HepG2 (cell line): Measurements from ENCODE around the gene ELL. TPM values are rescaled to one million over a fixed set of nuclear protein-coding genes. Genes with fewer than 3 reads are reported as not detected.

Experiments
- AGO1 ChIP-seq: fragments of 200-400 bp; formaldehyde crosslinking; IDR thresholded peaks from 2 replicates; pipeline ENCODE4 v1.6.1; 2017; ENCODE audit warnings: mild to moderate bottlenecking, low read depth, low read length, moderate library complexity; ENCODE audit not compliant: poor library complexity, severe bottlenecking
- ARID2 ChIP-seq: sonication (generic); formaldehyde crosslinking; IDR thresholded peaks from 2 replicates; pipeline ENCODE4 v1.8.1; 2022; ENCODE audit warnings: mild to moderate bottlenecking, missing genetic modification reagents, borderline replicate concordance
- ATF7 ChIP-seq, 2 experiments: fragments of 450-650 bp in 1 of 2; sonication (generic) in 1 of 2; formaldehyde crosslinking in 1 of 2; IDR thresholded peaks; 2 replicates each; pipeline versions ENCODE4 v1.4.0 to v1.6.1; 2016 to 2020; ENCODE audit warnings: antibody characterized with exemption in 1 of 2, mild to moderate bottlenecking in 1 of 2, missing genetic modification reagents in 1 of 2
- CREM ChIP-seq, 2 experiments: sonication (generic) in 1 of 2; formaldehyde crosslinking in 1 of 2; IDR thresholded peaks; 2 replicates each; pipeline versions ENCODE4 v1.4.0 to v1.6.1; 2016 to 2020; ENCODE audit warnings: antibody characterized with exemption in 1 of 2, mild to moderate bottlenecking in 1 of 2, missing genetic modification reagents in 1 of 2
- EED ChIP-seq: sonication (generic); formaldehyde crosslinking; IDR thresholded peaks from 2 replicates; pipeline ENCODE4 v1.5.0; 2020; ENCODE audit warnings: mild to moderate bottlenecking, missing genetic modification reagents
- GABPB1 ChIP-seq: IDR thresholded peaks from 2 replicates; pipeline ENCODE4 v1.6.1; 2016; ENCODE audit warnings: mild to moderate bottlenecking, missing genetic modification reagents, moderate library complexity, missing compliant biosample characterization
- HDAC1 ChIP-seq: sonication (generic); formaldehyde crosslinking; IDR thresholded peaks from 2 replicates; pipeline ENCODE4 v1.5.1; 2020; ENCODE audit warnings: mild to moderate bottlenecking, missing genetic modification reagents
- PAF1 ChIP-seq: IDR thresholded peaks from 2 replicates; pipeline ENCODE4 v1.6.1; 2016; ENCODE audit warnings: missing genetic modification reagents, missing compliant biosample characterization
- PBX3 ChIP-seq: sonication (generic); formaldehyde crosslinking; IDR thresholded peaks from 2 replicates; pipeline ENCODE4 v1.8.1; 2023; ENCODE audit warnings: missing genetic modification reagents, inconsistent platforms, borderline replicate concordance
- SP1 ChIP-seq, 2 experiments: fragments of 450-650 bp in 1 of 2; sonication (generic) in 1 of 2; formaldehyde crosslinking in 1 of 2; IDR thresholded peaks; 2 replicates each; pipeline versions ENCODE4 v1.4.0 to v1.6.1; 2016 to 2020; ENCODE audit warnings: missing genetic modification reagents in 1 of 2
- SP4 ChIP-seq: sonication (generic); formaldehyde crosslinking; IDR thresholded peaks from 2 replicates; pipeline ENCODE4 v1.8.1; 2023; ENCODE audit warnings: mild to moderate bottlenecking, missing genetic modification reagents
- TOPORS ChIP-seq: sonication (generic); formaldehyde crosslinking; IDR thresholded peaks from 2 replicates; pipeline ENCODE4 v1.8.0; 2023; ENCODE audit warnings: mild to moderate bottlenecking, missing genetic modification reagents
- ZNF546 ChIP-seq: sonication (generic); formaldehyde crosslinking; conservative IDR thresholded peaks from 2 replicates; pipeline ENCODE4 v1.8.1; 2023; ENCODE audit warnings: mild to moderate bottlenecking, missing genetic modification reagents
- ZNF569 ChIP-seq: sonication (generic); formaldehyde crosslinking; IDR thresholded peaks from 2 replicates; pipeline ENCODE4 v1.5.0; 2020; ENCODE audit warnings: mild to moderate bottlenecking, missing genetic modification reagents, moderate library complexity, borderline replicate concordance
- ZNF598 ChIP-seq: sonication (generic); formaldehyde crosslinking; IDR thresholded peaks from 2 replicates; pipeline ENCODE4 v1.5.1; 2020; ENCODE audit warnings: mild to moderate bottlenecking, missing genetic modification reagents, borderline replicate concordance
- ZNF780A ChIP-seq: sonication (generic); formaldehyde crosslinking; IDR thresholded peaks from 2 replicates; pipeline ENCODE4 v1.8.0; 2022; ENCODE audit warnings: mild to moderate bottlenecking, missing genetic modification reagents, moderate library complexity
- polyA plus RNA-seq, 8 experiments: library from polyadenylated mRNA; depleted of rRNA in 3 of 8; stranded (reverse) in 7 of 8; unstranded in 1 of 8; fragments of >200 nt; fragmentation: Illumina TruSeq in 4 of 8; extraction: Trizol in 4 of 8; gene quantifications; 2 replicates each; pipeline versions ENCODE4 v1.2.1 to v1.2.3, GENCODE V29; 2011 to 2016; ENCODE audit warnings: low read depth in 4 of 8, missing spikeins in 1 of 8, mixed read lengths in 1 of 8; ENCODE audit not compliant: insufficient read depth in 1 of 8
- total RNA-seq, 5 experiments: library from RNA; depleted of rRNA; stranded (reverse); fragments of >200 nt; fragmentation: Illumina TruSeq; extraction: Trizol; gene quantifications; 2 replicates each; pipeline ENCODE4 v1.2.3, GENCODE V29; 2016; ENCODE audit warnings: low read depth in 1 of 5
- TF ChIP-seq, protein P1 (sequence below): sonication (generic); formaldehyde crosslinking; IDR thresholded peaks from 2 replicates; pipeline ENCODE4 v1.4.0; 2020; ENCODE audit warnings: missing genetic modification reagents, borderline replicate concordance
- TF ChIP-seq, protein P2 (sequence below): sonication (generic); formaldehyde crosslinking; IDR thresholded peaks from 2 replicates; pipeline ENCODE4 v1.4.0; 2020; ENCODE audit warnings: missing genetic modification reagents
- TF ChIP-seq, protein P3 (sequence below): IDR thresholded peaks from 2 replicates; pipeline ENCODE4 v1.6.1; 2016; ENCODE audit warnings: missing genetic modification reagents, missing compliant biosample characterization
- TF ChIP-seq, protein P4 (sequence below): sonication (generic); formaldehyde crosslinking; IDR thresholded peaks from 2 replicates; pipeline ENCODE4 v1.4.0; 2020; ENCODE audit warnings: missing genetic modification reagents, borderline replicate concordance

ELL gene
- total and polyA plus RNA-seq, 2 of the 13 experiments (the other 11 are each of a cell fraction or from before 2014, with no cell fraction given), result 3.7 to 5.4 TPM

DNA sequence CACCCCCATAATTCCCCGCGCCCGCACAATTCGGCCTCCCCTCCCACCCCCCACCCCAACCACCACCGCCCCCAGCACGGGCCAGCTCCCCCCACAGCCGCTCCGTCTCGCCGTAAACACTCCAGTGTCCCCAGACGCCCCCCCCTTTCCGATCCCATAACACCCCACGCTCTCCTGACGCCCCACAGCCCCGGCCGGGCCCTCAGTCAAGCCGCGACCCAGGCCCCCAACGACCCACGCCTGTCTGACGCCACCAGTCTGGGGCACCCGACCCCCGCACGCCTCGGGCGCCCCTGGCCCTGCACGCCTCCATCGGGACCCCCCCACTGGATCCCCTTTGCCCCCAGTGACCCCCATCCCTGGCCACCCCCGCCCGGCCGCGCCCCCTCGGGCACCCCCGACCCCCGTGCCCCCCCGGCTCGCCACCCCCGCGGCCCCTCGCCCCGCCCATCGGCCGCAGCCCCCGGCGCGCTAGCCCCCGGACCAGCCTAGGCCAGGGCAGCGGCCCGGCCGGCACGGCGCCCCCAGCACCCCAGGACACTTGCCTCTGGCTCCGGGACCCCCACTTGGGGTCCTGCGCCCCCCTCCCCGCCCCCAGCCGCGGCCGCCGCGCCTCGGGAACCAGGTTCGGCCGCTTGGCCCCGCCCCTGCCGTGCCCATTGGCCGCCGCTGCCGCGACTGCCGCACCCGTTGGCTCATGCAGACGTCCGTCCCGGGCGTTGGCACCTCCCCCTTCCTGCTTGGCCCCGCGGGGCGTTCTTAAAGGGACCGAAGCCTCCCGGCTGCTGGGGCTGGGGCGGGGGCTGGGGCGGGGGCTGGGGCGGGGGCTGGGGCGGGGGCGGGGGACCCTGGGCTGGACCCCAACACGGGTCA lies 21.3 kb upstream of the ELL start, which contains the start of gene FKBP8 (continued):
- no peak for TF ChIP-seq ZNF780A (CRISPR knock-in tag)
- TF ChIP-seq SP4, result peak; percentile 81
- TF ChIP-seq CREM (IDR thresholded peaks at IDR 0.05), result no peak
- TF ChIP-seq CREM (CRISPR knock-in tag; IDR thresholded peaks at IDR 0.05), result no peak
- TF ChIP-seq, protein P1, sequence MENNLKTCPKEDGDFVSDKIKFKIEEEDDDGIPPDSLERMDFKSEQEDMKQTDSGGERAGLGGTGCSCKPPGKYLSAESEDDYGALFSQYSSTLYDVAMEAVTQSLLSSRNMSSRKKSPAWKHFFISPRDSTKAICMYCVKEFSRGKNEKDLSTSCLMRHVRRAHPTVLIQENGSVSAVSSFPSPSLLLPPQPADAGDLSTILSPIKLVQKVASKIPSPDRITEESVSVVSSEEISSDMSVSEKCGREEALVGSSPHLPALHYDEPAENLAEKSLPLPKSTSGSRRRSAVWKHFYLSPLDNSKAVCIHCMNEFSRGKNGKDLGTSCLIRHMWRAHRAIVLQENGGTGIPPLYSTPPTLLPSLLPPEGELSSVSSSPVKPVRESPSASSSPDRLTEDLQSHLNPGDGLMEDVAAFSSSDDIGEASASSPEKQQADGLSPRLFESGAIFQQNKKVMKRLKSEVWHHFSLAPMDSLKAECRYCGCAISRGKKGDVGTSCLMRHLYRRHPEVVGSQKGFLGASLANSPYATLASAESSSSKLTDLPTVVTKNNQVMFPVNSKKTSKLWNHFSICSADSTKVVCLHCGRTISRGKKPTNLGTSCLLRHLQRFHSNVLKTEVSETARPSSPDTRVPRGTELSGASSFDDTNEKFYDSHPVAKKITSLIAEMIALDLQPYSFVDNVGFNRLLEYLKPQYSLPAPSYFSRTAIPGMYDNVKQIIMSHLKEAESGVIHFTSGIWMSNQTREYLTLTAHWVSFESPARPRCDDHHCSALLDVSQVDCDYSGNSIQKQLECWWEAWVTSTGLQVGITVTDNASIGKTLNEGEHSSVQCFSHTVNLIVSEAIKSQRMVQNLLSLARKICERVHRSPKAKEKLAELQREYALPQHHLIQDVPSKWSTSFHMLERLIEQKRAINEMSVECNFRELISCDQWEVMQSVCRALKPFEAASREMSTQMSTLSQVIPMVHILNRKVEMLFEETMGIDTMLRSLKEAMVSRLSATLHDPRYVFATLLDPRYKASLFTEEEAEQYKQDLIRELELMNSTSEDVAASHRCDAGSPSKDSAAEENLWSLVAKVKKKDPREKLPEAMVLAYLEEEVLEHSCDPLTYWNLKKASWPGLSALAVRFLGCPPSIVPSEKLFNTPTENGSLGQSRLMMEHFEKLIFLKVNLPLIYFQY (CRISPR knock-in tag), result no peak
- TF ChIP-seq ZNF546, result no peak
- TF ChIP-seq, protein P2, sequence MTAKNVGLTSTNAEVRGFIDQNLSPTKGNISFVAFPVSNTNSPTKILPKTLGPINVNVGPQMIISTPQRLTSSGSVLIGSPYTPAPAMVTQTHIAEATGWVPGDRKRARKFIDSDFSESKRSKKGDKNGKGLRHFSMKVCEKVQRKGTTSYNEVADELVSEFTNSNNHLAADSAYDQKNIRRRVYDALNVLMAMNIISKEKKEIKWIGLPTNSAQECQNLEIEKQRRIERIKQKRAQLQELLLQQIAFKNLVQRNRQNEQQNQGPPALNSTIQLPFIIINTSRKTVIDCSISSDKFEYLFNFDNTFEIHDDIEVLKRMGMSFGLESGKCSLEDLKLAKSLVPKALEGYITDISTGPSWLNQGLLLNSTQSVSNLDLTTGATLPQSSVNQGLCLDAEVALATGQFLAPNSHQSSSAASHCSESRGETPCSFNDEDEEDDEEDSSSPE (CRISPR knock-in tag), result no peak
- TF ChIP-seq SP1 (IDR thresholded peaks at IDR 0.05), result no peak
- peak; percentile 94 for TF ChIP-seq SP1 (CRISPR knock-in tag; IDR thresholded peaks at IDR 0.05)
- 0 out of 2 replicates have a peak, but pooled peaks have one; percentile 20 for TF ChIP-seq HDAC1 (CRISPR knock-in tag)
- no peak for TF ChIP-seq TOPORS (CRISPR knock-in tag)
- no peak for TF ChIP-seq AGO1
- TF ChIP-seq ATF7 (IDR thresholded peaks at IDR 0.05), result no peak
- no peak for TF ChIP-seq ATF7 (CRISPR knock-in tag; IDR thresholded peaks at IDR 0.05)
- TF ChIP-seq ZNF598, result no peak
- TF ChIP-seq, protein P3, sequence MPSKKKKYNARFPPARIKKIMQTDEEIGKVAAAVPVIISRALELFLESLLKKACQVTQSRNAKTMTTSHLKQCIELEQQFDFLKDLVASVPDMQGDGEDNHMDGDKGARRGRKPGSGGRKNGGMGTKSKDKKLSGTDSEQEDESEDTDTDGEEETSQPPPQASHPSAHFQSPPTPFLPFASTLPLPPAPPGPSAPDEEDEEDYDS, result 0 out of 2 replicates have a peak, but pooled peaks have one; percentile 30
- no peak for TF ChIP-seq EED (CRISPR knock-in tag)
- TF ChIP-seq GABPB1 (CRISPR knock-in tag), result peak; percentile 83
- TF ChIP-seq PAF1 (CRISPR knock-in tag), result no peak
- TF ChIP-seq ZNF569 (CRISPR knock-in tag), result no peak
- TF ChIP-seq ARID2, result no peak
- TF ChIP-seq, protein P4, sequence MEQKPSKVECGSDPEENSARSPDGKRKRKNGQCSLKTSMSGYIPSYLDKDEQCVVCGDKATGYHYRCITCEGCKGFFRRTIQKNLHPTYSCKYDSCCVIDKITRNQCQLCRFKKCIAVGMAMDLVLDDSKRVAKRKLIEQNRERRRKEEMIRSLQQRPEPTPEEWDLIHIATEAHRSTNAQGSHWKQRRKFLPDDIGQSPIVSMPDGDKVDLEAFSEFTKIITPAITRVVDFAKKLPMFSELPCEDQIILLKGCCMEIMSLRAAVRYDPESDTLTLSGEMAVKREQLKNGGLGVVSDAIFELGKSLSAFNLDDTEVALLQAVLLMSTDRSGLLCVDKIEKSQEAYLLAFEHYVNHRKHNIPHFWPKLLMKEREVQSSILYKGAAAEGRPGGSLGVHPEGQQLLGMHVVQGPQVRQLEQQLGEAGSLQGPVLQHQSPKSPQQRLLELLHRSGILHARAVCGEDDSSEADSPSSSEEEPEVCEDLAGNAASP (CRISPR knock-in tag), result no peak
- TF ChIP-seq PBX3 (CRISPR knock-in tag), result peak; percentile 79; the same call in 1 of the 2 replicates
